ENCODE data around the gene PRX.

PRX gene

DNA sequence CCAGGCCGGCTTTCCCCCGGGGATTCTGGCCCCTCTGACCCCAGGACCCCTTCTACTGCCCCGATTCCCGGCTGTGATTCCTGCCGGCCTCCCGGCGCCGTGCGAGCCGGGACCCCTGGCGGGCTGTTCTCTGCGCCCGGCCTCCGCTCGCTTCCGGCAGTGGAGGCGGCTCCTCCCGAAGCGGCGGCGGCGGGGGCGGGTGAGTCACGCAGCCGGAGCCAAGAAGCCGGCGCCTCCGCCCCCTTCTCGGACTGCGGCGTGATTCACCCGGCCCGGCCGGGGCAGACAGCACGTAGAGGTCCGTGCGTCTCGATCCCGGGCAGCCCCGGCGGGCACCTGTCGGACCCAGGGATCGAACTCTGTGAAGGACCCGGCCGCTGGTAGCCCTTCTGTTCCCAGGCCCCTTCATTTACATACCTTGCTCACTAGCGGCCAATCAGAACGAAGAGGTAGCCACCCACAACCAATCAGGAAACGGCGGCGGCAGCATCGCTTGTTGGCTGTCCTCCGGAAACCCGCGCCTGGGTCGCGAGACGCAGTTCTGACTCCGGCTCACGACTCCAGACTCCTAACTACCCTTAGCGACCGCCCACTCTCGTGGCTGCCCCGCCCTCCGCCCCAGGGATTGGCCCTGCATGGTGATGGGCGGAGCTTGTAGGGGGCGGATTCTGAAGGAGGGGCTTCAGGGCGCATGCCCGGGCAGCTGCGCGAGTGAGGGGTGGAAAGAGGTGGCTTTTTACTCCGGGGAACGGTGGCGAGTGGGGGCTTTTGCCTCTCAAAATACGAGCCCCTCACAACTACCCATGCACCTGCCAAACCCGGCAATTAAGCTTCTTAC lies 12.5 kb upstream of the PRX start, which contains the start of gene SERTAD1:
Gene SERTAD1 (minus strand): TSS at position 543 of the 838 bp plus-strand sequence. CDS start 2,446 bp downstream, outside the sequence.
- peak within 1 kb of the TSS; percentile 90 for H3K4me3 ChIP-seq (ENCODE audit: low read depth, low read length)
- ChIA-PET POLR2A (interaction anchor here (0.5 to 2.1 kb wide), 18 partner anchors 8 to 178 kb away, joined by 3 to 37 read pairs (median 4); partner anchors contain the start of genes BLVRB, C19orf47, PLD3 and SERTAD3), CTCF (interaction anchor here (0.5 to 2.2 kb wide), 10 partner anchors 10 to 278 kb away, joined by 3 to 13 read pairs (median 4); partner anchors contain the start of gene BLVRB)
- TF ChIP-seq, protein P1, sequence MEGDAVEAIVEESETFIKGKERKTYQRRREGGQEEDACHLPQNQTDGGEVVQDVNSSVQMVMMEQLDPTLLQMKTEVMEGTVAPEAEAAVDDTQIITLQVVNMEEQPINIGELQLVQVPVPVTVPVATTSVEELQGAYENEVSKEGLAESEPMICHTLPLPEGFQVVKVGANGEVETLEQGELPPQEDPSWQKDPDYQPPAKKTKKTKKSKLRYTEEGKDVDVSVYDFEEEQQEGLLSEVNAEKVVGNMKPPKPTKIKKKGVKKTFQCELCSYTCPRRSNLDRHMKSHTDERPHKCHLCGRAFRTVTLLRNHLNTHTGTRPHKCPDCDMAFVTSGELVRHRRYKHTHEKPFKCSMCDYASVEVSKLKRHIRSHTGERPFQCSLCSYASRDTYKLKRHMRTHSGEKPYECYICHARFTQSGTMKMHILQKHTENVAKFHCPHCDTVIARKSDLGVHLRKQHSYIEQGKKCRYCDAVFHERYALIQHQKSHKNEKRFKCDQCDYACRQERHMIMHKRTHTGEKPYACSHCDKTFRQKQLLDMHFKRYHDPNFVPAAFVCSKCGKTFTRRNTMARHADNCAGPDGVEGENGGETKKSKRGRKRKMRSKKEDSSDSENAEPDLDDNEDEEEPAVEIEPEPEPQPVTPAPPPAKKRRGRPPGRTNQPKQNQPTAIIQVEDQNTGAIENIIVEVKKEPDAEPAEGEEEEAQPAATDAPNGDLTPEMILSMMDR (IDR thresholded peaks at IDR 0.05; ENCODE audit: insufficient read depth, low read length, missing control alignments): peak; percentile 62
- DNase-seq (ENCODE audit: low read depth, low spot score): peak; percentile 94

DNA sequence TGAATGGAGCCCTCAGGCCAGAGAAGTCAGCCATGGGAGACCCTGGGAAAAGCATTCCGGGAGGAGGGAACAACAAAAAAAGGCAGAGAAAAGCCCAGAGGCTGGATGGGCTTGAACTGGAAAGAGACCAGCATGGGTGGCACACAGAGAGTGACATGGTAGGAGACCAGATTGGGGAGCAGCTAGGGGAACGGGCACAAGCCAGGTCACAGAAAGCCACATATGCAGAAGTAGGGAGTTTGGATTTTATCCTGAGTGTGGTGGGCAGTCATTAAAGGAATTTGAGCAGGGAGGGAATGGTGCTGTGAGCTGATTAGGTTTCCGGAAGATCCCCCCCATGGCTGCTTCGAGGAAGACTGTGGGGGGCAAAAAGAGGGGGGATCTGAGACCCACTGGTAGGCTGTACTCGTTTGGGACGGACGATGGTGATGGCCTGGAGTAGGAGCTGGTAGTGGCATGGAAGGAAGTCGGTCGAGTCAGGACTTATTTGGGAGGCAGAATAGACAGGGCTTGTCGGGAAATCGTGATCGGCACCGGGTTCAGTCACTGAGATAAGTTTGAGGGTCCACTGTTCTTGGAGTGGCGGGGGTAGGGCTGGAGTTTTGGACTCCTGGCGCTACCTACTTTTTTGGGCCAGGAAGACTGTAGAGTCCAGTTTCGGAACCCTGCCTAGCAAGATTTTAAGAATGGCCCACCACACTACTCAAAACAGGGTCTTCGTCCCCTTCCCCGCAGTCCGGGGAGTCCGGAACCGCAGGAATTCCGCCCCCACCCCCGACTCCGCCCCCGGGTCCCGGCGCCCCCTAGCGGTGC lies 11.7 kb upstream of the PRX start:
- no peak for DNase-seq (ENCODE audit: low read depth, low spot score)
- CTCF ChIA-PET: interaction anchor here (0.7 to 2.3 kb wide), 8 partner anchors 9 to 210 kb away, joined by 3 to 14 read pairs (median 4); no protein-coding TSS in a partner anchor
- POLR2A ChIA-PET: interaction anchor here (1.3 kb wide), 1 partner anchor 8 kb away, joined by 7 read pairs; no protein-coding TSS in a partner anchor
- TF ChIP-seq, protein P1 (IDR thresholded peaks at IDR 0.05; ENCODE audit: insufficient read depth, low read length, missing control alignments): no peak
- H3K4me3 ChIP-seq (ENCODE audit: low read depth, low read length): peak overlapping the region; percentile 90

DNA sequence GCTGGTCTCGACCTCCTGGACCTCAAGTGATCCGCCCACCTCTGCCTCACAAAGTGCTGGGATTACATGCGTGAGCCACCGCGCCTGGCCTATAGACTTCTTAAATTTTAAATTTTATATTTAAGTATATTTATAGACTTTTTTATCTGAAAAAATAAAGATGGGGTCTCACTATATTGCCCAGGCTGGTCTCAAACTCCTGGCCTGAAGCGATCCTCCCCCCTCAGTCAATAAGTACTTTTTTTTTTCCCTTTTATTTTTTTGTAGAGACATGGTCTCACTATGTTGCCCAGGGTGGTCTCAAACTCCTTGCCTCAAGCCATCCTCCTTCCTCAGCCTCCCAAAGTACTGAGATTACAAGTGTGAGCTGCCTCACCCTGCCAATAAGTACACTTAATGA lies 10.8 kb upstream of the PRX start:
- ChIA-PET POLR2A (interaction anchor here (0.9 to 1.3 kb wide), 2 partner anchors 9 to 20 kb away, joined by 3 to 7 read pairs; no protein-coding TSS in a partner anchor), CTCF (interaction anchor here (1.0 to 5.0 kb wide), 8 partner anchors 8 to 211 kb away, joined by 3 to 30 read pairs (median 4); partner anchors contain the start of gene BLVRB)
- no peak for DNase-seq (ENCODE audit: low read depth, low spot score)
- TF ChIP-seq, protein P1 (IDR thresholded peaks at IDR 0.05; ENCODE audit: insufficient read depth, low read length, missing control alignments): no peak
- peak overlapping the region; percentile 90 for H3K4me3 ChIP-seq (ENCODE audit: low read depth, low read length)

DNA sequence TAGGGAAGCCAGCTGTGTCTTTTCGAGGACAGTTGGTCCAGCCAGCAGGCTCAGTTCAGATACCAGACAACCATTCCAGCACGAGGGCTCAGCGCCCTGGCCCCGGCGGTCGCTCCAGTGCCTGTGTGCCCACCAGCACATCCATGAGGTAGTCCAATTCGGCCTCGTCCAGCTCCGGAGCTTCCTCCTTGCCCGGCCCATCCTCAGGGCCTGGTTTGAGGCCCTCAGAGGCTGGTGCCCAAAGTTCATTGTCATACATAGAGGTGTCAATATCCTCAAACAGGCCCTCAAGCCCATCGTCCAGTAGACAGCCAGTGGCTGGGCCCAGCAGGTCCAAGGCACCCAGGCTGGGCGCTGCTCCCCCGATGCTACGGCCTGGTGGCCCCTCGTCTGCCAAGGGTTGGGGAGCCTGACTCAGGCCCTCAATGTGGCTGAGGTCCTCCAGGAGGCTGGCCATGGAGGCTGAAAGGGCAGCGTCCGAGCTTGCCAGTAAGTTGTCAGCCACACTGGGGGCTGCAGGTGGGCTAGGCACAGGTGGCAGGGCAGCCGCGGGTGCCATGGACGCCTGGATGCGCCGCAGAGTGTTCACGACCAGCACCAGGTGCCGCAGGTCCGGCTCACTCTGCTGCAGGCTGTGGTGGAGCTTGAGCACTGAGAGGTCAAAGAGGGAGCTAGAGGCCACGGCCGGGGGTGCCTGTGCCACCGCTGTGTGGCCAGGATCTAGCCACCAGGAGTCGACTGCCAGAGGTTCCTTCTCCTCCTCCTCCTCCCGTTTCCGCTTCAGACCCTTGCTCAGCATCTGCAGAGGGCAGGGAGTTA lies 9.8 kb upstream of the PRX start:
- ChIA-PET CTCF (interaction anchor here (1.1 to 5.0 kb wide), 4 partner anchors 11 to 212 kb away, joined by 3 to 30 read pairs (median 8); partner anchors contain the start of gene BLVRB), POLR2A (interaction anchor here (0.8 to 1.0 kb wide), 3 partner anchors 20 to 75 kb away, joined by 3 read pairs; partner anchors contain the start of genes C19orf47 and PLD3)
- DNase-seq (ENCODE audit: low read depth, low spot score): no peak
- TF ChIP-seq, protein P1 (IDR thresholded peaks at IDR 0.05; ENCODE audit: insufficient read depth, low read length, missing control alignments): no peak
- no peak overlapping the region for H3K4me3 ChIP-seq (ENCODE audit: low read depth, low read length)

DNA sequence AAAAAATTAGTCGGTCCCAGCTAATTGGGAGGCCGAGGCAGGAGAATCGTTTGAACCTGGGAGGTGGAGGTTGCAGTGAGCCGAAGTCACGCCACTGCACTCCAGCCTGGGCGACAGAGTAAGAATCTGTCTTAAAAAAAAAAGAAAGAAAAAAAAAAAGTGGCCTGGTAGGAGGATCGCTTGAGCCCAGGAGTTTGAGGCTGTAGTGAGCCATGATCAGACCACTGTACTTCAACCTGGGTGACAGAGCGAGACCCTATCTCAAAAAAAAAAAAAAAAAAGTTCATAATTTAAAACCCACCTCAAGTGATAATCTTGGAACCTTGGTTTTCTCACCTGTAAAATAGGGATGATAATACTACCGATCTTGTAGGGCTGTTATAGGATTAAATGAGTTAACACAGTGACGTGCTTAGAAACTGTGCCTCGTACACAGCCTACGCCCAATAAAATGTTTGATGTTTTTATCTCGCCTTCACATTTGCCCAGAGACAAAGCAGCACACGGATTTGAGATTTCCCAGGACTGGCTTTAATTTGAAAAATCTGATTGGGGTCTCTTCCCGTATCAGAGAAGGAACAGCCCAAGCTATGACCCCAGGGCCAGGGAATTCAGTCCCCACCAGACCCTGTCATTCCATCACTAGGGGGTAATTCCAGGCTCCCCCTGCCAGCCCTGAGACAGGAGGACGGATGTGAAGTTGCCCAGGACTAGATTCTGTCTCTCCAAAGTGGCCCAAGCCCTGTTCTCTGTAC lies 9.0 kb upstream of the PRX start:
- ChIA-PET CTCF (interaction anchor here (1.1 to 5.0 kb wide), 5 partner anchors 10 to 212 kb away, joined by 3 to 62 read pairs (median 20); partner anchors contain the start of genes BLVRB and SERTAD3), POLR2A (interaction anchor here (1.0 kb wide), 1 partner anchor 74 kb away, joined by 3 read pairs; the partner anchor contains the start of genes C19orf47 and PLD3)
- no peak for DNase-seq (ENCODE audit: low read depth, low spot score)
- TF ChIP-seq, protein P1 (IDR thresholded peaks at IDR 0.05; ENCODE audit: insufficient read depth, low read length, missing control alignments): no peak
- H3K4me3 ChIP-seq (ENCODE audit: low read depth, low read length): no peak overlapping the region
